ENCODE results near the gene SV2C.

- TF ChIP-seq, protein P1, sequence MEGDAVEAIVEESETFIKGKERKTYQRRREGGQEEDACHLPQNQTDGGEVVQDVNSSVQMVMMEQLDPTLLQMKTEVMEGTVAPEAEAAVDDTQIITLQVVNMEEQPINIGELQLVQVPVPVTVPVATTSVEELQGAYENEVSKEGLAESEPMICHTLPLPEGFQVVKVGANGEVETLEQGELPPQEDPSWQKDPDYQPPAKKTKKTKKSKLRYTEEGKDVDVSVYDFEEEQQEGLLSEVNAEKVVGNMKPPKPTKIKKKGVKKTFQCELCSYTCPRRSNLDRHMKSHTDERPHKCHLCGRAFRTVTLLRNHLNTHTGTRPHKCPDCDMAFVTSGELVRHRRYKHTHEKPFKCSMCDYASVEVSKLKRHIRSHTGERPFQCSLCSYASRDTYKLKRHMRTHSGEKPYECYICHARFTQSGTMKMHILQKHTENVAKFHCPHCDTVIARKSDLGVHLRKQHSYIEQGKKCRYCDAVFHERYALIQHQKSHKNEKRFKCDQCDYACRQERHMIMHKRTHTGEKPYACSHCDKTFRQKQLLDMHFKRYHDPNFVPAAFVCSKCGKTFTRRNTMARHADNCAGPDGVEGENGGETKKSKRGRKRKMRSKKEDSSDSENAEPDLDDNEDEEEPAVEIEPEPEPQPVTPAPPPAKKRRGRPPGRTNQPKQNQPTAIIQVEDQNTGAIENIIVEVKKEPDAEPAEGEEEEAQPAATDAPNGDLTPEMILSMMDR (IDR thresholded peaks at IDR 0.05) = no peak
- TF ChIP-seq POLR2A (IDR thresholded peaks at IDR 0.05) = no peak
Observed at GRCh38 chr5:76391014-76391413, 307.8 kb downstream of the SV2C start.

Measured in heart left ventricle (tissue), 13 donors.